HUES6 (cell line): ENCODE results near the gene SKAP2.

Experiments
- H3K27ac ChIP-seq: 2 replicates; pipeline ENCODE4 v1.7.0; 2013; ENCODE audit warnings: low read depth, mild to moderate bottlenecking, low read length, inconsistent platforms
- H3K27me3 ChIP-seq: 2 replicates; pipeline ENCODE4 v1.6.1; 2013; ENCODE audit warnings: low read length; ENCODE audit not compliant: control insufficient read depth, insufficient read depth
- H3K36me3 ChIP-seq: 2 replicates; pipeline ENCODE4 v1.6.1; 2013; ENCODE audit warnings: low read length; ENCODE audit not compliant: control insufficient read depth, insufficient read depth
- H3K4me1 ChIP-seq: 2 replicates; pipeline ENCODE4 v1.6.1; 2013; ENCODE audit warnings: low read length; ENCODE audit not compliant: control insufficient read depth, insufficient read depth
- H3K4me3 ChIP-seq: 2 replicates; pipeline ENCODE4 v1.5.1; 2013; ENCODE audit warnings: low read depth, low read length
- H3K9ac ChIP-seq: one replicate; pipeline ENCODE4 v1.6.1; 2013; ENCODE audit warnings: mild to moderate bottlenecking, low read length
- H3K9me3 ChIP-seq: 2 replicates; pipeline ENCODE4 v1.6.1; 2013; ENCODE audit warnings: low read depth, low read length; ENCODE audit not compliant: control insufficient read depth, insufficient read depth

SKAP2 gene

DNA sequence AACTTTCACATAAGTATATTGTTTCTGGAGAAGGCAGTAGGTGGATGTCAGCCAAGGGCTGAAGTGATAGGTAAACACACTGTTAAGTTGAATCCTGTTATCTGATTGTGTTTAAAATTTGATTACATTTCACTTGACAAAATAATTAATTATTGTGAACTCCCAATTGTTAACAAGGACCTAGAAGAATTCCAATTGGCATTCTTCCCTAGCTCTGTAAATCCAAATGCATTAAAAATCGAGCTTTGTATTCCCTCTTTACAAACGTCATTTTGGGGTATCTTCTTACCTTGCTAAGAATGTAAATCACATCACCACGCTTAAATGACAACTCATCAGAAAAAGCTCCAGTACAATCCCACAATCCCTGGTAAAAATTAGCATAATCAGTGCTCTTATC is 179.9 kb downstream of the SKAP2 start:
- no peak overlapping the region for H3K4me3 ChIP-seq
- no peaks in the 10 kb centered on the region for H3K9me3 ChIP-seq
- no peaks in the 10 kb centered on the region for H3K36me3 ChIP-seq
- peaks cover 9% of the 10 kb centered on the region for H3K4me1 ChIP-seq
- no peaks in the 10 kb centered on the region for H3K27me3 ChIP-seq
- no peak overlapping the region for H3K9ac ChIP-seq
- H3K27ac ChIP-seq = no peak overlapping the region

DNA sequence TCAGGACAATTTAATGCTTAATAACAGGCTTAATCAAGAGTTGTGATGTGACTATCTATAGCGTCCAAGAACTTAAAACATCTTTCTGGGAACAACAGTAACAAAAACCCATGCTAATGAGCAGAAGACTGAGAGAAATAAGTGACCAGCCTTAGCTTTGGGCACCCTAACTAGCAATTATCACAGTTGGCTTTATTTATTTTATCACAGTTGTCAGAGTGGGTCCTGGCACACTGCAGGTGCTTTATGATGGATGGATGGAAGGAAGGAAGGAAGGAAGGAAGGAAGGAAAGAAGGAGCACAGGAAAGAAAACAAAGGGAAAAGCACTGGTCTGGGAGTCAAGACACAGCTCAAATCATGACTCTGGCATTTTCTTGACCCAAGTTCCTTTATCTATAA is 181.1 kb downstream of the SKAP2 start:
- Histone ChIP-seq H3K4me1 (peaks cover 9% of the 10 kb centered on the region), H3K27ac (no peak overlapping the region)

DNA sequence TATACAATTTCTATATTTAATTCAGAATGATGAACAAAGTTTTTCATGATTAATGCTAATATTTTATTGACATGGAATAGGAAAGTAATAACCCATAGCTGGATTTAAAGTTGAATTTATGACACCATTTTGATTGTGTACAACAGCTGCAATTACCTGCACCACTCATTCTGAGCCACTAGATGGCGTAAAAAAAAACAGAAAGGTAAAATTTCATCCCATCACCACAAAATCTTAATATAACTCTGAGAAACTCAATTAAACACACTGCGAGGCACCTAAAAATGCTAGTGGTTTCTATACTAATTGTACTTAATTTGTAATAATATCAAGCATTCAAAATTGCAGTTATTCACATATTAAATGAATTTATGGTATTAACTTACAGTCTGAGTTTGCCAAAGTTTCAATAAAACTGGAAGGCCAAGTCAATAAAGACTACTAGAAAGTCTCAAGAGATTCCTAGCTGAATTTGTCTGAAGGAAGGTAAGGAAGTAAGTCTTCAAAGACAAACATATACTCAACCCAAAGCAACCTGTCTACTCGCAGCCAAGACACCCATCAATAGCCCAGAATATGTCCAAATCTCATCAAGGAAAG is 182.5 kb downstream of the SKAP2 start:
- Histone ChIP-seq H3K36me3 (no peaks in the 10 kb centered on the region), H3K4me1 (peaks cover 5% of the 10 kb centered on the region), H3K9me3 (no peaks in the 10 kb centered on the region), H3K9ac (no peak overlapping the region), H3K27me3 (no peaks in the 10 kb centered on the region), H3K27ac (no peak overlapping the region), H3K4me3 (no peak overlapping the region)

More for the DNA sequence above, 181.1 kb downstream of the SKAP2 start:
- Histone ChIP-seq H3K36me3 (no peaks in the 10 kb centered on the region), H3K27me3 (no peaks in the 10 kb centered on the region), H3K9me3 (no peaks in the 10 kb centered on the region), H3K4me3 (no peak overlapping the region), H3K9ac (no peak overlapping the region)

DNA sequence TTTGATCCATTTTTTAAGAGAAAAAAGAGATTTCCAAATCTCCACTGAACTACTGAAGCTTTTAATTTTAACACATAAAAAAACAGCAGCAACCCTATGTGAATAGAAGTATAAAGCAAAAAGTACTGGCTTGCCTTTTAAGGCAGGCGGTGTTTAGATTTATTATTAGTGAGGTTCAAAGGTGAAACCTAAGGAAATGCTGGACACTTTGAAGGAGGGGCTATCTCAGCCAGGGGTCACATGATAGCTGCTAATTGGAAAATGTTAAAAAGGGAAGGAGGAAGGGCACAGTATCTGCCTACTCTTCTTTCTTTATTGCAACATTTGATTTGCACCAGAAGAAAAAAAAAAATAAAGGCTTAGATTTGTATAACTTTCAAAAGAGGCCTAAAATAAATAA is 183.8 kb downstream of the SKAP2 start:
- Histone ChIP-seq H3K36me3 (no peaks in the 10 kb centered on the region), H3K27ac (no peak overlapping the region), H3K9ac (no peak overlapping the region), H3K27me3 (no peaks in the 10 kb centered on the region), H3K4me3 (no peak overlapping the region), H3K9me3 (no peaks in the 10 kb centered on the region), H3K4me1 (no peaks in the 10 kb centered on the region)

DNA sequence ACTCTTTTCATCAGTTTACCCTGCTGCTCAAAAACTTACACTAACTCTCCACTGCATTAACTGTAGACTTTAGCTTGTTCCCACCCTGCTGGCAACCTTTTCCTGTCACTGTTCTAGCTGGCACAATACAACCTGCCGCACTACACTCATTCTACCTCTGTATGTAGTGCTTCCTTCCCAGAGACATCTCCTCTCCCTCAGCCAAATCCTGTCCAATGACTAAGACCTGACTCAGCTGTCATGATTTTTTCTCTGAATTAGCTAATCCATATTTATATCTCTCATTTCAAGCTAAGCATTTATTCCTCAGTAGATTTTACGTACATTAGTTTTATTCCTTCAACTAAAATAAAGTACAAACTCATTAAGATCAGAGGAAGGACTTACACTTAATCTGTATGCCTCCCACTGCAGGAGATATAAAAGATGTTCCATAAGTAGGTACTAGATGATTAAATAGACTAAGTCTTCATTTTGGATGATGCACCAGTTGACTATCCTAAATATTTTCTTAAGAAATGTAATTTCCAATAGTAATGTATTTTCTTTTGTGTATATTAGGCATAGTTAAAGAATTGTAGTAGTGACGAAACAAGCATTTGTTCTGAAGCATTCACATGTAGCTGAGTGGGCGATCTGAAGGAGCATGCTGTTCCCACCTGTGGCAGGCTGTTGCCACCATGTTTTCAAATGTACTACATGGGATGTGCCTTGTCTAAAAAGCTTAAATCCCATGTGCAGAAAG is 189.1 kb downstream of the SKAP2 start:
- no peaks in the 10 kb centered on the region for H3K27me3 ChIP-seq
- H3K27ac ChIP-seq = no peak overlapping the region
- no peak overlapping the region for H3K9ac ChIP-seq
- no peak overlapping the region for H3K4me3 ChIP-seq
- no peaks in the 10 kb centered on the region for H3K4me1 ChIP-seq
- no peaks in the 10 kb centered on the region for H3K9me3 ChIP-seq
- no peaks in the 10 kb centered on the region for H3K36me3 ChIP-seq

DNA sequence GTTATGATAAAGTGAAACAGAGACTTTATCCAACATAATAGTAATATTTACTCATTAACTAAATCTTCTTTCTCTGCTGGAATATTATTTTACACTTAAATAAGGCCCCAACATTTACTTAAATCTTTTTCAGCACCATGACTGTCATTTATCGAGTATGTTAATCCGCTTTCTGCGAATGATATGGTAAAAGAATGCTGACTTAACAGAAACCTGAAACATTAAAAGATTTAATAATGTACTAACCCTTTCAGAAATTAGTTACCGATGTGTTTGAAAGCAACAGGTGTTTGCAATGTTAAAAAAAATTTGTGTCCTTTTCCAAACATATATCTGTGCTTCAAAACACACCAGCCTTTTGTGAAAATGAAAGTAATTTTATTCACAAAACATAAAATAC is 190.5 kb downstream of the SKAP2 start:
- Histone ChIP-seq H3K27ac (no peak overlapping the region), H3K27me3 (no peaks in the 10 kb centered on the region), H3K4me1 (no peaks in the 10 kb centered on the region), H3K4me3 (no peak overlapping the region), H3K9ac (no peak overlapping the region), H3K36me3 (no peaks in the 10 kb centered on the region), H3K9me3 (no peaks in the 10 kb centered on the region)

DNA sequence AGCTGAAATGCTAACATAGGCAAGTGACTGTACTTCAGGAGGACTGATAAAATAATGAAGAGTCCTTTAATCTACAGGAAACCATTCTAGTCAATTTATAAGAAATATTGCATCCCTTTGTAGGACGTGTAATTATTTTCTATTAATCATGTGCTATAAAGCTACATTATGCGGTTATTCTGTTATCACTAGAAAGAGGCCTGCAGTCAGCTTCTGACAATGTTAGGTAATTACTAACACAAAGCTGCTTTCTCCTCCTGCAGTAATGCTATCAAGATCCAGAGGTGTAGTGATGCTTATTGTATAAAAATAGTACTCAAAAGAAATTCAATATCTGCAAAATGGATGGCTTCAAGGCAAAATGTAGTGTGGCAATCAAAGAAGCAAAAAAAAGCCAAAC is 191.1 kb downstream of the SKAP2 start:
- Histone ChIP-seq H3K36me3 (no peaks in the 10 kb centered on the region), H3K9ac (no peak overlapping the region), H3K4me3 (no peak overlapping the region), H3K4me1 (no peaks in the 10 kb centered on the region), H3K27ac (no peak overlapping the region), H3K9me3 (no peaks in the 10 kb centered on the region), H3K27me3 (no peaks in the 10 kb centered on the region)

DNA sequence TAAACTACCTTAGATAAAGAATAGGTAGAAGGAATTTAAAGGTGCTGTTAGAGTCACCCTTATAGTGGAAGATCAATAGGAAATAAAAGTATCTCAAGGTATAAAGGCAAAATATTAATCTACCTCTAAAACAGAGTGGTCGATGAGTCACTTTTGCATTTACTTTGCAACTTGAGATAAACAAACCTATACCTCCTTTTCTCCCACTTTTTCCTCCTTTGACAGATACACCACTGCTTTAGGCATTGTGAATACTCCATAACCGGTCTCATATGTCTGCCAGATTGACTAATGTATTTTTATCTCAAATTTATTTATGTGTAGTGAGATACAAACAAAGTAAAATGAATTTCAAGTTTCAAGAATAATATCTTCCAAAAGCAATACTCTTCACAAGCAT is 193.5 kb downstream of the SKAP2 start:
- Histone ChIP-seq H3K36me3 (no peaks in the 10 kb centered on the region), H3K27me3 (no peaks in the 10 kb centered on the region), H3K4me1 (no peaks in the 10 kb centered on the region), H3K9me3 (no peaks in the 10 kb centered on the region), H3K9ac (no peak overlapping the region), H3K4me3 (no peak overlapping the region), H3K27ac (no peak overlapping the region)

DNA sequence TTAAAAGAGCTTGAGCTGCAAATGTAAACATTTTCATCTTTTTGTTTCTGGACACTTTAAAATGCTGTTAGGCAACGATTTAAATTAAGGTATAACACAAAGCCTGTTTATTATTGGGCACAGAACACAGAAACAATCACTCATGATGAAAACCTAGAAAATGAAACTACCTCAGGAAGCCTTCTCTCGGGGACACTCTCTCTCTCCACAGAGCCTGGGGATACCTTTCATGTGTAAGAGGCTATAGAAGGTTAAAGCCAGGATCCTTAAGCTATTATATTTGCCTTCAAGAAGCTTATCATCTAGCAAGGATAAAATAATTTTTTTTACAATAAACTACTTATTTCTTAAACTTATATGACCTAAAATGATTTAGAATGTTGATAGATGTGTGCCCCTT is 194.1 kb downstream of the SKAP2 start:
- no peaks in the 10 kb centered on the region for H3K36me3 ChIP-seq
- no peaks in the 10 kb centered on the region for H3K27me3 ChIP-seq
- no peak overlapping the region for H3K9ac ChIP-seq
- no peak overlapping the region for H3K4me3 ChIP-seq
- H3K9me3 ChIP-seq = no peaks in the 10 kb centered on the region
- H3K27ac ChIP-seq = no peak overlapping the region
- H3K4me1 ChIP-seq = no peaks in the 10 kb centered on the region

DNA sequence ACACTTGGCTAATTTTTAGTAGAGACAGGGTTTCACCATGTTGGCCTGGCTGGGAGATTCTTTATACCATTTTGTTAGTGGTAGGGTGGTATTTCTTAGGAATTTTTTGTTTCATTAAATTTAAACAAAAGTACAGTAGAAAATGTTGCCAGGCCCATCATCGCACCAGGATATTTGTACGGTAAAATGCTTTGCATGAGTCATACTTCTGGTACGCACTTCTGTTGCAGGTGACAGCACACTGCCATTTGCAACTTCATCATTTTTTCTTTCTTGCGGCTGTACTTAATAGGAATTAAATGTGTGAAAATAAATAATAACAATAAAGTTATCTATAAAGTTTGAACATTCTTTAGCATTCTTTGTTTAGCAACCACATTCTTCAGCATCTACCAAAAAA is 195.6 kb downstream of the SKAP2 start:
- Histone ChIP-seq H3K9ac (no peak overlapping the region), H3K4me1 (peaks cover 3% of the 10 kb centered on the region; the same call in 1 of the 2 replicates), H3K27ac (no peak overlapping the region), H3K4me3 (no peak overlapping the region), H3K27me3 (no peaks in the 10 kb centered on the region), H3K36me3 (no peaks in the 10 kb centered on the region), H3K9me3 (no peaks in the 10 kb centered on the region)

DNA sequence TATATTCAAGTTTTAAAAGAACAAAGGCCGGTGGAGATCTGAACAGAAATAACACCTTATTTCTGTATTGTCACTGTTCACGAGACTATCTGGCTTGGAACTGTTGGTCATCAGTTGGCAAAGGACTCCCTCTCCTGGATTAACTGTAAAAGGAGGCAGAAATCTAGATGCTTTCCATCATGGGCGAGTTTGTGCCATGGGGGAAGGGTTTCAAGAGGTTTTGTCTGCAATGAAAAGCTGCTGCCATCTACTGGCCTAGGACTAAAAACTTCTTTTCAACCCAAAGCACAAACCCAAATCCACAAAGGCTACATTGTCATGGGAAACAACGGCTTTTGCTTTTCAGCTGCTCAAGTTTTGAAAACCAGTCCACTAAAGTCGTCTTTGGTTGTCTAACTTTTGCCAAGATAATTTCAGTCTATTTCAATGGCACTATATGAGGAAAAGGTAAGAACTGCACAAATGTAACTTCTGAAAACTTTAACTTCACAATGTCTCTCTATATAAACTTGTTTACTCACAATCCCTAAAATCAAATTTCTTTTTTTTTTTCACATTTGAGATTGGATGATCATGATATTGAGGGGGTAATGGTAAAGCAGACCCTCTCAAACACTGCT is 196.8 kb downstream of the SKAP2 start:
- Histone ChIP-seq H3K9ac (no peak overlapping the region), H3K27ac (no peak overlapping the region), H3K36me3 (no peaks in the 10 kb centered on the region), H3K4me3 (no peak overlapping the region), H3K27me3 (no peaks in the 10 kb centered on the region), H3K9me3 (no peaks in the 10 kb centered on the region), H3K4me1 (peaks cover 3% of the 10 kb centered on the region; the same call in 1 of the 2 replicates)
